Thyroid gland (tissue), 4 donors: ENCODE data around the gene CISD3. TPM values are rescaled to one million over a fixed set of nuclear protein-coding genes. Genes with fewer than 3 reads are reported as not detected.
A peak's percentile ranks its signal among the peaks of the same experiment; 100 is the strongest.

ENCODE experiments used
- DNase-seq, 2 donors: peaks; one replicate each; pipeline ENCODE4 v3.0.0-alpha.2; 2019
- H3K27ac ChIP-seq, 3 donors: fragments of 200-600 bp; sonication (generic); 1 replicate in 2 of 3; 2 replicates in 1 of 3; pipeline ENCODE4 v1.5.1; 2016 to 2019; ENCODE audit warnings: mild to moderate bottlenecking in 1 of 3, moderate library complexity in 1 of 3
- H3K27me3 ChIP-seq: fragments of 200-600 bp; sonication (generic); one replicate; pipeline ENCODE4 v1.5.1; 2019
- H3K36me3 ChIP-seq, 2 donors: fragments of 200-600 bp; sonication (generic); one replicate each; pipeline ENCODE4 v1.5.1; 2016 to 2019
- H3K4me1 ChIP-seq, 2 donors: fragments of 200-600 bp; sonication (generic); one replicate each; pipeline ENCODE4 v1.5.1; 2017 to 2019
- H3K4me3 ChIP-seq, 3 donors: fragments of 200-600 bp; sonication (generic); replicated peaks in 1 of 3; 1 replicate in 2 of 3; 2 replicates in 1 of 3; pipeline ENCODE4 v1.5.1; 2016; ENCODE audit warnings: mild to moderate bottlenecking in 1 of 3
- H3K9me3 ChIP-seq: fragments of 200-600 bp; sonication (generic); one replicate; pipeline ENCODE4 v1.5.1; 2017
- CTCF ChIP-seq, 6 experiments: fragments of 200-600 bp in 3 of 6; fragments of 450-650 bp in 3 of 6; sonication (generic) in 3 of 6; IDR thresholded peaks; one replicate each; pipeline ENCODE4 v1.5.1; 2016 to 2019; ENCODE audit warnings: antibody characterized with exemption in 6 of 6, mild to moderate bottlenecking in 2 of 6, inconsistent platforms in 1 of 6, moderate library complexity in 1 of 6
- POLR2A ChIP-seq, 2 donors: fragments of 450-650 bp; IDR thresholded peaks; one replicate each; pipeline ENCODE4 v1.6.1; 2017; ENCODE audit warnings: antibody characterized with exemption in 2 of 2, mild to moderate bottlenecking in 2 of 2, moderate library complexity in 1 of 2
- WGBS, 2 donors: methylation state at CpG; one replicate each; pipeline ENCODE4 v1.1.5; 2017; 5-methylcytosine and 5-hydroxymethylcytosine counted together
- intact Hi-C: fragments of 100-400 bp; cut with DNase I; formaldehyde crosslinking; loops from one replicate; pipeline ENCODE4 v1.15.1; 2023
- total RNA-seq, 4 donors: library from RNA; depleted of rRNA; stranded (reverse); fragments of >200 nt; gene quantifications; one replicate each; pipeline ENCODE4 v1.2.3, GENCODE V29; 2016

CISD3 gene
- total RNA-seq, 4 donors from 2014 or later = 12.4 to 29.0 (median 18.2) TPM

- no peaks in the 10 kb centered on the region for H3K27me3 ChIP-seq
- WGBS, 2 donors = 1% methylated on average over 47 to 59 of the region's 79 CpGs
- peak in 1 of 6 experiments; percentile 10 for TF ChIP-seq CTCF (IDR thresholded peaks at IDR 0.05)
- TF ChIP-seq POLR2A (IDR thresholded peaks at IDR 0.05) = peak; percentile 70 to 84
- H3K36me3 ChIP-seq = no peaks in the 10 kb centered on the region
- peak overlapping the region; percentile 48 to 86 (median 50) for H3K4me3 ChIP-seq
- peaks cover 49% of the 10 kb centered on the region in 2 donors for H3K4me1 ChIP-seq
- H3K9me3 ChIP-seq = no peaks in the 10 kb centered on the region
- intact Hi-C loops = no loop called here
- peak; percentile 96 to 97 for DNase-seq
- H3K27ac ChIP-seq = peak overlapping the region; percentile 77 to 93 (median 80)
These were observed 19.3 kb downstream of the CISD3 start for GRCh38 chr17:38749223-38750043.

- H3K4me1 ChIP-seq = peaks cover 49% of the 10 kb centered on the region in 2 donors
These were observed 19.8 kb downstream of the CISD3 start for GRCh38 chr17:38750044-38750311.

GRCh38 chr17:38750312-38751121, 20.4 kb downstream of the CISD3 start:
- peak overlapping the region; percentile 73 to 93 (median 80) for H3K27ac ChIP-seq

More at GRCh38 chr17:38750044-38750311, 19.8 kb downstream of the CISD3 start:
- H3K27me3 ChIP-seq = no peaks in the 10 kb centered on the region
- peaks cover 0 to under 1% of the 10 kb centered on the region in 2 donors for H3K36me3 ChIP-seq
- H3K9me3 ChIP-seq = no peaks in the 10 kb centered on the region
- WGBS, 2 donors = 8% methylated on average over 7 to 8 of the region's 12 CpGs
- no peak for DNase-seq
- intact Hi-C loops = no loop called here
- H3K4me3 ChIP-seq = peak overlapping the region in 2 of 3 donors; percentile 10 to 86
- peak overlapping the region; percentile 73 to 93 (median 80) for H3K27ac ChIP-seq
- TF ChIP-seq POLR2A (IDR thresholded peaks at IDR 0.05) = no peak
- no peak for TF ChIP-seq CTCF (IDR thresholded peaks at IDR 0.05)

GRCh38 chr17:38751144-38751807, 21.1 kb downstream of the CISD3 start:
- Histone ChIP-seq H3K9me3 (no peaks in the 10 kb centered on the region), H3K36me3 (peaks cover 6 to 9% of the 10 kb centered on the region in 2 donors), H3K27ac (peak overlapping the region; percentile 3 to 93 (median 4)), H3K27me3 (no peaks in the 10 kb centered on the region), H3K4me1 (peaks cover 41 to 43% of the 10 kb centered on the region in 2 donors), H3K4me3 (peak overlapping the region in 1 of 3 donors; percentile 97)
- intact Hi-C loops = no loop called here
- DNase-seq = no peak
- 3 to 4% methylated on average over 10 of the region's 10 CpGs for WGBS, 2 donors
- TF ChIP-seq POLR2A (IDR thresholded peaks at IDR 0.05) = no peak
- no peak for TF ChIP-seq CTCF (IDR thresholded peaks at IDR 0.05)

More at GRCh38 chr17:38750312-38751121, 20.4 kb downstream of the CISD3 start:
- H3K9me3 ChIP-seq = no peaks in the 10 kb centered on the region
- TF ChIP-seq CTCF (IDR thresholded peaks at IDR 0.05) (no peak), POLR2A (IDR thresholded peaks at IDR 0.05) (no peak)
- peak; percentile 43 to 52 for DNase-seq
- intact Hi-C loops = no loop called here
- WGBS, 2 donors = 20% methylated on average over 22 to 28 of the region's 28 CpGs
- no peaks in the 10 kb centered on the region for H3K27me3 ChIP-seq
- H3K4me1 ChIP-seq = peaks cover 48 to 49% of the 10 kb centered on the region in 2 donors
- peaks cover 0 to 3% of the 10 kb centered on the region in 2 donors for H3K36me3 ChIP-seq
- H3K4me3 ChIP-seq = peak overlapping the region in 1 of 3 donors; percentile 97
